OCI-LY3 (cell line): ENCODE results near the gene FBLIM1.

Experiments used
- H2AFZ ChIP-seq: fragments of 200-600, 300-600 bp; shearing (Covaris generic); 2 replicates; pipeline ENCODE4 v1.6.0; 2014; ENCODE audit warnings: antibody characterized with exemption, low read depth, low read length
- H3K27ac ChIP-seq: fragments of 200-600, 300-600 bp; sonication (generic); 2 replicates; pipeline ENCODE4 v1.5.1; 2014; ENCODE audit warnings: mild to moderate bottlenecking, low read length, moderate library complexity, mixed read lengths
- H3K27me3 ChIP-seq: fragments of 200-600, 300-600 bp; sonication (generic); 2 replicates; pipeline ENCODE4 v1.6.1; 2014; ENCODE audit warnings: low read depth, low read length, mixed read lengths
- H3K36me3 ChIP-seq: fragments of 200-600, 300-600 bp; sonication (generic); replicated peaks from 2 replicates; pipeline ENCODE3; 2014; ENCODE audit warnings: low read depth, low read length, mixed read lengths
- H3K4me1 ChIP-seq: fragments of 300-600, 200-600 bp; sonication (generic); 2 replicates; pipeline ENCODE4 v1.6.1; 2014; ENCODE audit warnings: low read length, mixed read lengths
- H3K4me2 ChIP-seq: fragments of 200-600, 300-600 bp; sonication (generic); 2 replicates; pipeline ENCODE4 v1.6.1; 2014; ENCODE audit warnings: low read length, mixed read lengths
- H3K4me3 ChIP-seq: fragments of 300-600, 200-600 bp; sonication (generic); 2 replicates; pipeline ENCODE4 v1.5.1; 2014; ENCODE audit warnings: antibody characterized with exemption, mild to moderate bottlenecking, low read length, moderate library complexity
- H3K79me2 ChIP-seq: fragments of 300-600, 200-600 bp; shearing (Covaris generic); 2 replicates; pipeline ENCODE4 v1.6.1; 2014; ENCODE audit warnings: mild to moderate bottlenecking, low read length, mixed read lengths
- H3K9ac ChIP-seq: fragments of 300-600, 200-600 bp; shearing (Covaris generic); 2 replicates; pipeline ENCODE4 v1.6.0; 2014; ENCODE audit warnings: mild to moderate bottlenecking, low read length, moderate library complexity
- H3K9me3 ChIP-seq: fragments of 200-600, 300-600 bp; shearing (Covaris generic); 2 replicates; pipeline ENCODE4 v1.6.1; 2014; ENCODE audit warnings: low read length, mixed read lengths; ENCODE audit not compliant: insufficient read depth
- H4K20me1 ChIP-seq: fragments of 200-600, 300-600 bp; sonication (generic); 2 replicates; pipeline ENCODE4 v1.6.1; 2016; ENCODE audit warnings: low read length, mixed read lengths; ENCODE audit not compliant: insufficient read depth
- CTCF ChIP-seq: fragments of 200-600, 300-600 bp; sonication (generic); IDR thresholded peaks from 2 replicates; pipeline ENCODE4 v1.5.1; 2014; ENCODE audit warnings: antibody characterized with exemption, low read length, low read depth
- EZH2phosphoT487 ChIP-seq: fragments of 200-600 bp; shearing (Covaris generic); IDR thresholded peaks from 2 replicates; pipeline ENCODE4 v1.6.1; 2018; ENCODE audit warnings: antibody characterized with exemption, mixed run types, low read depth

FBLIM1 gene

GRCh38 chr1:15768388-15768787 lies 9.8 kb downstream of the FBLIM1 start:
- Histone ChIP-seq H3K27ac (no peak overlapping the region), H4K20me1 (no peaks in the 10 kb centered on the region)

GRCh38 chr1:15770313-15770962 lies 11.8 kb downstream of the FBLIM1 start:
- Histone ChIP-seq H3K4me2 (no peak overlapping the region), H3K9ac (no peak overlapping the region), H3K4me3 (no peak overlapping the region), H3K4me1 (peaks cover 7% of the 10 kb centered on the region; the same call in 1 of the 2 replicates), H3K27ac (no peak overlapping the region), H3K9me3 (no peaks in the 10 kb centered on the region), H3K27me3 (no peaks in the 10 kb centered on the region), H2AFZ (no peak overlapping the region), H3K36me3 (no peaks in the 10 kb centered on the region), H3K79me2 (no peaks in the 10 kb centered on the region), H4K20me1 (no peaks in the 10 kb centered on the region)
- TF ChIP-seq CTCF (no peak), EZH2phosphoT487 (no peak)

More at GRCh38 chr1:15768388-15768787, 9.8 kb downstream of the FBLIM1 start:
- TF ChIP-seq CTCF (no peak), EZH2phosphoT487 (no peak)
- Histone ChIP-seq H3K4me1 (peaks cover 7% of the 10 kb centered on the region; the same call in 1 of the 2 replicates), H3K9me3 (no peaks in the 10 kb centered on the region), H3K9ac (no peak overlapping the region), H2AFZ (no peak overlapping the region), H3K79me2 (no peaks in the 10 kb centered on the region), H3K27me3 (no peaks in the 10 kb centered on the region), H3K36me3 (no peaks in the 10 kb centered on the region), H3K4me3 (no peak overlapping the region), H3K4me2 (no peak overlapping the region)

- Histone ChIP-seq H3K4me2 (no peak overlapping the region), H3K79me2 (no peaks in the 10 kb centered on the region), H3K27me3 (no peaks in the 10 kb centered on the region), H3K4me1 (no peaks in the 10 kb centered on the region), H2AFZ (no peak overlapping the region), H3K27ac (no peak overlapping the region), H3K36me3 (no peaks in the 10 kb centered on the region), H4K20me1 (no peaks in the 10 kb centered on the region), H3K9ac (no peak overlapping the region), H3K4me3 (no peak overlapping the region), H3K9me3 (no peaks in the 10 kb centered on the region)
- TF ChIP-seq EZH2phosphoT487 (no peak), CTCF (no peak)
Measured at GRCh38 chr1:15771836-15772515, 13.4 kb downstream of the FBLIM1 start.

- Histone ChIP-seq H3K4me2 (no peak overlapping the region), H3K27ac (no peak overlapping the region), H3K27me3 (no peaks in the 10 kb centered on the region), H3K36me3 (no peaks in the 10 kb centered on the region), H2AFZ (no peak overlapping the region), H3K9ac (no peak overlapping the region), H3K79me2 (no peaks in the 10 kb centered on the region), H4K20me1 (no peaks in the 10 kb centered on the region), H3K4me3 (no peak overlapping the region), H3K9me3 (no peaks in the 10 kb centered on the region), H3K4me1 (no peaks in the 10 kb centered on the region)
- TF ChIP-seq CTCF (no peak), EZH2phosphoT487 (no peak)
Measured at GRCh38 chr1:15775706-15776105, 17.1 kb downstream of the FBLIM1 start.
